ENCODE results near the gene SEPSECS. TPM values are rescaled to one million over a fixed set of nuclear protein-coding genes. Genes with fewer than 3 reads are reported as not detected.

Gene SEPSECS
- total and polyA plus RNA-seq, 9 donors: 4.0 to 11.0 (median 8.6) TPM

- intact Hi-C loops (cut with DNase I): loop anchor here in 1 of 4 donors (10.0 kb wide), 1 partner anchor 158 kb away; no protein-coding TSS in a partner anchor
- DNase-seq: no peak
- TF ChIP-seq POLR2A (IDR thresholded peaks at IDR 0.05) (no peak), EP300 (IDR thresholded peaks at IDR 0.05) (no peak)
- H3K27me3 ChIP-seq: no peaks in the 10 kb centered on the region
- no peaks in the 10 kb centered on the region for H3K4me1 ChIP-seq (ENCODE audit: insufficient read depth)
- no peak overlapping the region for H3K4me3 ChIP-seq
- WGBS, 3 donors: 96 to 98% (median 96%) methylated on average over 4 of the region's 4 CpGs
- peaks cover 0 to 3% of the 10 kb centered on the region in 2 donors for H3K9me3 ChIP-seq
- no peak overlapping the region for H3K27ac ChIP-seq
- H3K36me3 ChIP-seq: no peaks in the 10 kb centered on the region
Measured at GRCh38 chr4:25142468-25142867, 17.8 kb downstream of the SEPSECS start.

- Histone ChIP-seq H3K36me3 (no peaks in the 10 kb centered on the region), H3K27me3 (no peaks in the 10 kb centered on the region), H3K9me3 (peaks cover 0 to 3% of the 10 kb centered on the region in 2 donors), H3K4me3 (no peak overlapping the region), H3K4me1 (ENCODE audit: insufficient read depth) (no peaks in the 10 kb centered on the region), H3K27ac (no peak overlapping the region)
- DNase-seq: no peak
- TF ChIP-seq CTCF (IDR thresholded peaks at IDR 0.05) (no peak), EP300 (IDR thresholded peaks at IDR 0.05) (no peak), POLR2A (IDR thresholded peaks at IDR 0.05) (no peak)
- 91 to 94% (median 91%) methylated on average over 4 of the region's 4 CpGs for WGBS, 3 donors
- intact Hi-C loops (cut with DNase I): loop anchor here in 1 of 4 donors (10.0 kb wide), 1 partner anchor 157 kb away; no protein-coding TSS in a partner anchor
Measured at GRCh38 chr4:25141592-25141991, 18.7 kb downstream of the SEPSECS start.

- Histone ChIP-seq H3K9me3 (peaks cover 0 to 3% of the 10 kb centered on the region in 2 donors), H3K27me3 (no peaks in the 10 kb centered on the region), H3K27ac (no peak overlapping the region), H3K4me1 (ENCODE audit: insufficient read depth) (no peaks in the 10 kb centered on the region), H3K4me3 (no peak overlapping the region), H3K36me3 (no peaks in the 10 kb centered on the region)
- intact Hi-C loops (cut with DNase I): no loop called here
- no peak for DNase-seq
- TF ChIP-seq CTCF (IDR thresholded peaks at IDR 0.05) (no peak), POLR2A (IDR thresholded peaks at IDR 0.05) (no peak), EP300 (IDR thresholded peaks at IDR 0.05) (no peak)
Measured at GRCh38 chr4:25133132-25133531, 27.1 kb downstream of the SEPSECS start.

- Histone ChIP-seq H3K4me1 (ENCODE audit: insufficient read depth) (no peaks in the 10 kb centered on the region), H3K27ac (no peak overlapping the region), H3K27me3 (no peaks in the 10 kb centered on the region), H3K9me3 (no peaks in the 10 kb centered on the region), H3K36me3 (no peaks in the 10 kb centered on the region), H3K4me3 (no peak overlapping the region)
- TF ChIP-seq CTCF (IDR thresholded peaks at IDR 0.05): no peak
- TF ChIP-seq POLR2A (IDR thresholded peaks at IDR 0.05): no peak
- no peak for TF ChIP-seq EP300 (IDR thresholded peaks at IDR 0.05)
- no peak for DNase-seq
- intact Hi-C loops (cut with DNase I): no loop called here
Measured at GRCh38 chr4:25131926-25132325, 28.3 kb downstream of the SEPSECS start.

- H3K36me3 ChIP-seq: no peaks in the 10 kb centered on the region
- TF ChIP-seq EP300 (IDR thresholded peaks at IDR 0.05) (no peak), POLR2A (IDR thresholded peaks at IDR 0.05) (no peak), CTCF (IDR thresholded peaks at IDR 0.05) (no peak)
- 93 to 98% (median 95%) methylated on average over 2 of the region's 2 CpGs for WGBS, 3 donors
- no peak for DNase-seq
- H3K4me3 ChIP-seq: no peak overlapping the region
- H3K4me1 ChIP-seq (ENCODE audit: insufficient read depth): no peaks in the 10 kb centered on the region
- H3K27ac ChIP-seq: no peak overlapping the region
- intact Hi-C loops (cut with DNase I): no loop called here
- no peaks in the 10 kb centered on the region for H3K9me3 ChIP-seq
- no peaks in the 10 kb centered on the region for H3K27me3 ChIP-seq
Measured at GRCh38 chr4:25131381-25131780, 28.9 kb downstream of the SEPSECS start.
